ENCODE measurements around the gene MUC13.
"Not testable (repeated sequence)": the region's sequence is repeated elsewhere in the genome, so short reads cannot be mapped to it uniquely, and the experiment has no call there.

MUC13 gene

DNA sequence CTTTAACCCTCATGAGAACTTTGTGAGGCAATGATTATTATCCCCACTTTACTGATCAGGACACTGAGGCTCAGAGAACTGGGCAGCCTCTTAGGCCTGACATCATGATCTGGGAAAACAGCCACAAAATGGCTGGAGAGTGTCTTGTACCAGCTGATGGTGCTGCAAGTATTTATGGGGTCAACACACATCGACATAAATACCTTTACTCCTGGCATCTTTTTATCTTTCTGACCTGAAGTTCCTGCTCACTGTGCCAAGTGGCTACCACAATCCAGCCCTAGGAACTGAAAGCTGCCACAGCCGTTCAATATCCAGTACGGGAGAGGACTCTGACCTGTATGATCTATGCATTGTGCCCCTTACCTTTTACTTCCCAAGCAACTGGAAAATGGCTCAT is 29.2 kb upstream of the MUC13 start:
- Mint-ChIP-seq H3K27me3 (ENCODE audit: low read depth) (peaks cover 7% of the 10 kb centered on the region), H3K4me3 (no peak overlapping the region), H3K27ac (no peak overlapping the region), H3K36me3 (ENCODE audit: low read depth) (peaks cover 9% of the 10 kb centered on the region), H3K4me1 (ENCODE audit: low read depth) (peaks cover 2% of the 10 kb centered on the region), H3K9me3 (no peaks in the 10 kb centered on the region)

DNA sequence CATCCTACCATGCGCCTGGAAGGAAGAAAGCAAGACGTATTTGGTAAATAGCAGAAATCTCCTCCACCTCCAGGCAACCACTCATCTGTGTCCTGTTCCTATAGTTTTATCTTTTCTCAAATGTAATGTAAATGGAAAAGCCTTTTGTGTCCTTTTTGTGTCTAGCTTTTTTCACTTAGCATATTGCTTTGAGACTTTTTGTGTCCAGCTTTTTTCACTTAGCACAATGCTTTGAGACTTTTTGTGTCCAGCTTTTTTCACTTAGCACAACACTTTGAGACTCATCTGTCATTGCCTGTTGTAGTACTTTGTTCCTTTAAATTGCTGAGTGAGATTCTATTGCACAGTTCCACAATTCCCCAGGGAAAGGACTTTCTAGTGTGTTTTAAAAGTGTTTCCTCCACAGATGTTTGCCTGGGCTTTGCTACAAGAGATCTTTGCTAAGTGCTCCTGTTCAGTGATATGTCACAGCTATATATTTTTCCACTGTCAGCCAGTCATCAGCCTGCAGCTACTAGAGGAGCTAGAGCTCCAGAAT is 27.9 kb upstream of the MUC13 start:
- Mint-ChIP-seq H3K9me3 (no peaks in the 10 kb centered on the region), H3K27ac (no peak overlapping the region), H3K4me1 (ENCODE audit: low read depth) (peaks cover 2% of the 10 kb centered on the region), H3K27me3 (ENCODE audit: low read depth) (peaks cover 7% of the 10 kb centered on the region), H3K4me3 (no peak overlapping the region), H3K36me3 (ENCODE audit: low read depth) (peaks cover 4% of the 10 kb centered on the region)

DNA sequence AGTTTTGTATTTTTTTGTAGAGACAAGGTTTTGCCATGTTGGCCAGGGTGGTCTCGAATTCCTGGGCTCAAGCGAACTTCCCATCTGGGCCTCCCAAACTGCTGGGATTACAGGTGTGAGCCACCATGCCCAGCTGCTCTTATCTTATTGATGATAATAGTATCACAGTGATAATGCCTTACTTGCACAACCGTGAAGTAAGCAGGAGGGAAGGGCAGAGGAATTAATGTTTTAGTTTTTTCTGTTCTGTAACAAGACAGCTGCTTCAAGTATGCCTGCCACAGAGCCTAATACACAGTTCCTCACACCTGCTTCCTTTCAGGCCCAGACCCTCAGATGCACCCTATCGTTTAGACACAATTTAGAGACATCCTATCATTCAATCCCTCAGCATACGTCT is 26.1 kb upstream of the MUC13 start:
- no peak overlapping the region for H3K27ac Mint-ChIP-seq
- H3K4me3 Mint-ChIP-seq: no peak overlapping the region
- H3K27me3 Mint-ChIP-seq (ENCODE audit: low read depth): peaks cover 11% of the 10 kb centered on the region
- peaks cover 4% of the 10 kb centered on the region for H3K9me3 Mint-ChIP-seq
- no peaks in the 10 kb centered on the region for H3K4me1 Mint-ChIP-seq (ENCODE audit: low read depth)
- peaks cover 3% of the 10 kb centered on the region for H3K36me3 Mint-ChIP-seq (ENCODE audit: low read depth)

GRCh38 chr3:124960105-124960504 is 25.6 kb upstream of the MUC13 start:
- Mint-ChIP-seq H3K4me3 (no peak overlapping the region), H3K36me3 (ENCODE audit: low read depth) (peaks cover 3% of the 10 kb centered on the region), H3K27ac (no peak overlapping the region), H3K27me3 (ENCODE audit: low read depth) (peaks cover 15% of the 10 kb centered on the region), H3K4me1 (ENCODE audit: low read depth) (no peaks in the 10 kb centered on the region), H3K9me3 (peaks cover 4% of the 10 kb centered on the region)

GRCh38 chr3:124957951-124958350 is 23.4 kb upstream of the MUC13 start:
- not testable (repeated sequence) for H3K9me3 Mint-ChIP-seq; H3K36me3 Mint-ChIP-seq (ENCODE audit: low read depth); H3K4me3 Mint-ChIP-seq; H3K4me1 Mint-ChIP-seq (ENCODE audit: low read depth); H3K27ac Mint-ChIP-seq
- H3K27me3 Mint-ChIP-seq (ENCODE audit: low read depth): peaks cover 32% of the 10 kb centered on the region

DNA sequence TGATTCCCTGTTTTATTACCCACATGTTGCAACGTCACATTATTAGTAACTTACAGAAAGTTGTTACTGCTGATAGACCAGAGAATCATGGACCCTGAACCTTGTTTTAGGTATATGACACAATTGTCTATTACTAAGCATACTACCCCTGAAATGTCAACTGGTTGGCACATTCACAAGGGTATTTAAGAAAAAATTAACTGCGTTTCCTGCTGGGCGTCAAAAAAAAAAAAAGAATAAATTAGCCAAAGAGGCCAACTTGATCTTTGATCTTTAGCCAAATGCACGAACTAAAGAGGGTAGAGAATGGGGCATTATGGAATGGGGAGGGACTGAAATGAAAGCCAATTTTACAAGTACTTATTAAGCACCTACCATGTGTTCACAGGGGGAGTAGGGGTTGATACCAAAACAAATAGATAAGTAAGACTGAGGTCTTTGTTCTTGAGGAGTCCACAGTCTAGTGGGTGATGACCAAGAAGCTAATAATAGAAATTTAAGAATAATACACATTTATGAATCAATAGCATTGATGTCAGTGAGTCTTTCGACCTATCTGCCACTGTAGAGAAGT is 17.8 kb upstream of the MUC13 start:
- Mint-ChIP-seq H3K27ac (no peak overlapping the region), H3K36me3 (ENCODE audit: low read depth) (no peaks in the 10 kb centered on the region)

DNA sequence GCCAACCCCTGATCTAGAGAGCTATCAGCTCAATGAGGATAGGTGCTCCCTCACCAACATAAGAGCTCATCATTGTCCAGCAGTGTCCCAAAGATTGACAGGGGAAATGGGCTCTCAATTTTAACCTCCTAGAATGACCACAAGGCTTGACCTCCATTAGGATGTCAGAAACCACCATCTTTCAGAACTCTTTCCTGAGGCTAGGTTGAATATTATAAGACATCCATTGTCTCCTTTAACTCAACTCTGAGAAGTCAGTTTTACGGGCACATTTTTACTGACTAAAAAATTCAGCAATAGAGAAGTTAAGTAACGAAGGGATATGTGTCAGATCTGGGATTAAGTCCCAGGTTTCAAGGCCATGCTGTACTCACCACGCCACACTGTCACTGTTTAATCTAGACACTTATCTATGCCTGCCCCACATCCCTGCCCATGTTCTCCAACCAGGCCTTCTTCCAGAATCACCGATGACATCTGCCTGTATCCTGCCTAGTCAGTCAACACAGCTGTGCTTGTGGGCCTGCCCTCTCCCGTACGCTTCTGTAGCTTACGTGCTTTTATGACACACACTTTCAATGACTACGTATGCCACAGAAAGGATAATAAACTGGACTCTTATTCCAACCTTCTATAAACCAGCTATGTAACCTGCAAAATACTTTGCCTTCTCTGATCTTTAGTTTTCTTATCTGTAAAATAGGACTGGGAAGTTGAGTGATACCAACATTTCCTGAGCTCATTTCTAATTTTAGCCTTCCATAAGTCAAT is 17.1 kb upstream of the MUC13 start:
- Mint-ChIP-seq H3K4me1 (ENCODE audit: low read depth) (no peaks in the 10 kb centered on the region), H3K27me3 (ENCODE audit: low read depth) (peaks cover 45% of the 10 kb centered on the region), H3K4me3 (no peak overlapping the region), H3K36me3 (ENCODE audit: low read depth) (no peaks in the 10 kb centered on the region), H3K9me3 (no peaks in the 10 kb centered on the region), H3K27ac (no peak overlapping the region)

More for the DNA sequence above, 17.8 kb upstream of the MUC13 start:
- Mint-ChIP-seq H3K27me3 (ENCODE audit: low read depth) (peaks cover 45% of the 10 kb centered on the region), H3K4me3 (no peak overlapping the region), H3K4me1 (ENCODE audit: low read depth) (no peaks in the 10 kb centered on the region), H3K9me3 (peaks cover 4% of the 10 kb centered on the region)

- H3K36me3 Mint-ChIP-seq (ENCODE audit: low read depth): no peaks in the 10 kb centered on the region
- H3K27ac Mint-ChIP-seq: no peak overlapping the region
- peaks cover 45% of the 10 kb centered on the region for H3K27me3 Mint-ChIP-seq (ENCODE audit: low read depth)
- H3K4me1 Mint-ChIP-seq (ENCODE audit: low read depth): no peaks in the 10 kb centered on the region
- H3K9me3 Mint-ChIP-seq: no peaks in the 10 kb centered on the region
- H3K4me3 Mint-ChIP-seq: no peak overlapping the region
Observed at GRCh38 chr3:124950026-124950425, 15.5 kb upstream of the MUC13 start.

DNA sequence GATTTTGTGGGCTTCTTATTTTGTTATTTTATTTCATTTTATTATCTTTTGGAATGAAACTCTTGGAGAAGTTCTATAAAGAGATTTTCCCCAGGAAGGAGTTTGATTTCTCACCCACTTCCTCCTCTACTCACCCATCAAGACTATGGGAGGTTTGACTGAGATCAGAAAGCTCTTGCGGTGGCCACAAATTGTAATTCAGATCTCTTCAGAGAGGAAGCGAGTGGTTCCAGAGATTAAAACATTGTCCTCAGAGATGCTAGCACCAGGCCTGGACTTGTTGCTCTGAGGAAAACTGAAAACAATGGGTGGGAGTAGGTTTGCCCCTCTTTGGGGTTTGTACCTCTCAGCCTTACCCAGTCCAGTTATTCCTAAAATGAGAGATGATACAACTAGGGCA is 8.1 kb upstream of the MUC13 start:
- Mint-ChIP-seq H3K9me3 (no peaks in the 10 kb centered on the region), H3K4me1 (ENCODE audit: low read depth) (no peaks in the 10 kb centered on the region), H3K27me3 (ENCODE audit: low read depth) (peaks cover 19% of the 10 kb centered on the region), H3K36me3 (ENCODE audit: low read depth) (no peaks in the 10 kb centered on the region), H3K27ac (no peak overlapping the region), H3K4me3 (no peak overlapping the region)

- Mint-ChIP-seq H3K27me3 (ENCODE audit: low read depth) (peaks cover 20% of the 10 kb centered on the region), H3K4me1 (ENCODE audit: low read depth) (no peaks in the 10 kb centered on the region), H3K36me3 (ENCODE audit: low read depth) (no peaks in the 10 kb centered on the region), H3K4me3 (no peak overlapping the region), H3K27ac (no peak overlapping the region), H3K9me3 (no peaks in the 10 kb centered on the region)
Observed at GRCh38 chr3:124941771-124942170, 7.2 kb upstream of the MUC13 start.

GRCh38 chr3:124939661-124940060 is 5.1 kb upstream of the MUC13 start:
- no peak overlapping the region for H3K27ac Mint-ChIP-seq
- no peaks in the 10 kb centered on the region for H3K4me1 Mint-ChIP-seq (ENCODE audit: low read depth)
- H3K4me3 Mint-ChIP-seq: no peak overlapping the region
- H3K27me3 Mint-ChIP-seq (ENCODE audit: low read depth): peaks cover 24% of the 10 kb centered on the region
- no peaks in the 10 kb centered on the region for H3K36me3 Mint-ChIP-seq (ENCODE audit: low read depth)
- H3K9me3 Mint-ChIP-seq: no peaks in the 10 kb centered on the region

GRCh38 chr3:124938896-124939295 is 4.3 kb upstream of the MUC13 start:
- no peak overlapping the region for H3K4me3 Mint-ChIP-seq
- H3K27ac Mint-ChIP-seq: no peak overlapping the region
- no peaks in the 10 kb centered on the region for H3K36me3 Mint-ChIP-seq (ENCODE audit: low read depth)
- H3K9me3 Mint-ChIP-seq: no peaks in the 10 kb centered on the region
- peaks cover 30% of the 10 kb centered on the region for H3K27me3 Mint-ChIP-seq (ENCODE audit: low read depth)
- H3K4me1 Mint-ChIP-seq (ENCODE audit: low read depth): no peaks in the 10 kb centered on the region

DNA sequence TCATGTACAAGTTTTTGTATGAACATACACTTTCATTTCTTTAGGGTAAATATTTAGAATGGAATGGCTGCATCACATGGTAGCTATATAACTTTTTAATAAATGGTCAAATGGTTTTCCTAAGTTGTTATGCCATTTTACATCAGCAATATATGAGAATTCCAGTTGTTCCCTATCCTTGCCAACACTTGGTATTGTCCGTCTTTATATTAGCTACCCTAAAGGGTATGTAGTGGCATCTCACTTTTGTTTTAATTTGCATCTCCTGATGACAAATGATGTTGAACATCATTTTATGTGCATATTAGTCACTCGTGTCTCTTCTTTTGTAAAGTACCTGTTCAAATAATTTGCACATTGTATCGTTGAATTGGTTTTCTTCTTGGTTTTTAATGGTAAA is 2.5 kb upstream of the MUC13 start:
- Mint-ChIP-seq H3K27me3 (ENCODE audit: low read depth) (peaks cover 43% of the 10 kb centered on the region), H3K9me3 (no peaks in the 10 kb centered on the region), H3K4me3 (no peak overlapping the region), H3K4me1 (ENCODE audit: low read depth) (no peaks in the 10 kb centered on the region), H3K27ac (no peak overlapping the region), H3K36me3 (ENCODE audit: low read depth) (no peaks in the 10 kb centered on the region)

DNA sequence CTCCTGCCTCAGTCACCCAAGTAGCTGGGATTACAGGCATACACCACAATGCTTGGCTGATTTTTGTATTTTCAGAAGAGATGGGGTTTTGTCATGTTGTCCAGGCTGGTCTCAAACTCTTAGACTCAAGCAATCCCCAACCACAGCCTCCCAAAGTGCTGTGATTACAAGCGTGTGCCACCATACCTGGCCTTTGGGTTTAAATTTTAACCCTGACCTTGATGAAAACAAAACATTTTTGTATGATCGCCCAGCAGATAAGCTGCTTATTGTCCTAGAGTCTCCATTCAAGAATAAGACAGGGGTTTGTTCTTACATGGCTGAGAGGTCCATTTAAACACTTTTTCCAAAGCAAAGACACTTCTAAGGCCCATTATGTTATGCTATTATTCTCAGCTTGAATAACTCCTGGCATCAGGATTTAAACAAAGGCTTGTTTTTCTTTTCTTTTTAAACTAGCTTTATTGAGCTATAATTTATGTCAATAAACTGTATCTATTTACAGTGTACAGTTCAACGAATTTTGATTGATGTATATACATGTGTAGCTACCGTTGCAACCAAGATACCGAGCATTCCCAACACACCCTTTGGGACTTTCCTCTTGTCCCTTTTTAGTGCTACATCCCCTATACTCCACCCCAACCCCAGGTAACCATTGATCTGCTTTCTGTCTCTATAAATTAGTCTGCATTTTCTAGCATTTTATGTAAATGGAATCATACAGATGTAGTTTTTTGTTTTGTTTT is 1.4 kb upstream of the MUC13 start:
- no peaks in the 10 kb centered on the region for H3K4me1 Mint-ChIP-seq (ENCODE audit: low read depth)
- no peak overlapping the region for H3K27ac Mint-ChIP-seq
- peaks cover 44% of the 10 kb centered on the region for H3K27me3 Mint-ChIP-seq (ENCODE audit: low read depth)
- H3K9me3 Mint-ChIP-seq: no peaks in the 10 kb centered on the region
- H3K4me3 Mint-ChIP-seq: no peak overlapping the region
- no peaks in the 10 kb centered on the region for H3K36me3 Mint-ChIP-seq (ENCODE audit: low read depth)

GRCh38 chr3:124935264-124935663 is 713 bp upstream of the MUC13 start:
- no peak overlapping the region for H3K4me3 Mint-ChIP-seq
- H3K4me1 Mint-ChIP-seq (ENCODE audit: low read depth): no peaks in the 10 kb centered on the region
- H3K9me3 Mint-ChIP-seq: no peaks in the 10 kb centered on the region

More at GRCh38 chr3:124935264-124935663, 713 bp upstream of the MUC13 start:
- H3K27ac Mint-ChIP-seq: no peak overlapping the region
- peaks cover 50% of the 10 kb centered on the region for H3K27me3 Mint-ChIP-seq (ENCODE audit: low read depth)
- no peaks in the 10 kb centered on the region for H3K36me3 Mint-ChIP-seq (ENCODE audit: low read depth)
